ENCODE data around the gene TMEM200A.

TMEM200A gene

DNA sequence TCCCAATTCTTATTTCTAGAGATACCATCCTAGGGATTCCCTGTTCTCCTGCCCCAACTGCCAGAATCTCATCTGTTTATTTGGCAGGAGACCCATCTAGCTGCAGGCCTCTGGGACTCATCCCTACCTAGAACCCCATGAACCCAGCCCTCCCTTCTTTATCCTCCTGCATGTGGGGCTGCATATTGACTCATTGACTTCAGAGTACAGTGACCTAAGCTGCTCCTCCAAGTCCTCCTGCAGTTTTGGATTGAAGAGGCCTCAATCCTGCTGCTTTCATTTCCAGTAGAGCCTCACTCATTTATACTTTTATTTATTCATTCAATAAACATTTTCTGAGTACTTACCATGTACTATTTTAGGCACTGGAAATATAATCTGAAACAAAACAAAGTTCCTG, 11.6 kb downstream of the TMEM200A start:
- no peak for DNase-seq (ENCODE audit: low read depth, low spot score)

DNA sequence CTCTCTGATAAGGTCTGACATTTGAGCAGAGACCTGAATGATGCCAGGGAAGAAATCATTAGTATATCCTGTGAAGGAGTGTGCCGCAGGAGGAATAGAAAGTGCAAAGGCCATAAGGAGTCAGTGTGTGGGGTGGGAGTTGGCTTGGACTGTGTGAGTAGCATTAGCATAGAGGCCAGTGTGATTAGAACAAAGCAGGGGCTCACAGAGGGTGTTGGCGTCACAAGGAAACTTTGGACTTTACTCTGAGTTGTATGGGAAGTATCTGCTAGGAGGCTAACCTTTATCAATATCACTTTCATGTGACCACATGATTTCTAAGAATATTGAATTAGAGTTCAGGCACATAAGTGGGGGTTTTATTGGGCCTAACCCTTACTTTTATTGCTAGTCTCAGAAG, 12.1 kb downstream of the TMEM200A start:
- DNase-seq (ENCODE audit: low read depth, low spot score) = no peak

DNA sequence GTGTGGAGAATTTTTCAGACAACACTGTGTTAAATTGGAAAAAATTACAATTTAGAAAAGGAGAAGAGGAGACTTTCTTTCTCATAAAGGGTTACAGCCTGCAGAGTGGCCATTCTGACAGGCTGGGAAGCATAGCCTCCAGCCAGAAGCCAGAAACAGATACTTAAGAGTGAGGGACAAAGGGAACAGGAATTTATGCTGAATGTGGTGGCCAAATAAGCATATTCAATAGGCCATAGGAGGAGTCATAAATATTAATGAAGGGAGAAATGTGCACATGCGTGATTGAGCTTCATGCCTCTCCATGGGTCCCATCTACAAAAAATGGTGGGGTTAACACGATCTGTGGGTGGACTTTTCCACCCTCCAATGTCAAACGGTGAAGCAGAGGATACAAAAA, 13.4 kb downstream of the TMEM200A start:
- no peak for DNase-seq (ENCODE audit: low read depth, low spot score)

DNA sequence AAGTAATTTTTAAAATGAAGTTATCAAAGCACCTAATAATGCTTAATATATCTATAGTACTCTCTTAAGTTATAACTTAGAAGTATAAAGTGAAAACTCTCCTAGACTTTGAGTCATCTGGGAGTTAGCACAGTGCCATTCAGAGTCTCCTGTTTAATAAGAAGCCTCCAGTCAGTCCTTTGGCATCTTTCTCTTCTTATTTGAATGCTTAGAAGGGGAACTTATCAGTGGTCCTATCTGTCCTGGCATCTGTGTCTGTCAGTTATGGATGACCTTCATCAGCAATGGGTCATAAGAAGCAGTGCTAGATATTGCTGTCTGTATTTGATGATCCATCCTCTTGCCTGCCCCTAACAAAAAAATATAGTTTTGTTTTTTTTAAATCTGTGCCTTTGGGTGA, 15.2 kb downstream of the TMEM200A start:
- no peak for DNase-seq (ENCODE audit: low read depth, low spot score)

DNA sequence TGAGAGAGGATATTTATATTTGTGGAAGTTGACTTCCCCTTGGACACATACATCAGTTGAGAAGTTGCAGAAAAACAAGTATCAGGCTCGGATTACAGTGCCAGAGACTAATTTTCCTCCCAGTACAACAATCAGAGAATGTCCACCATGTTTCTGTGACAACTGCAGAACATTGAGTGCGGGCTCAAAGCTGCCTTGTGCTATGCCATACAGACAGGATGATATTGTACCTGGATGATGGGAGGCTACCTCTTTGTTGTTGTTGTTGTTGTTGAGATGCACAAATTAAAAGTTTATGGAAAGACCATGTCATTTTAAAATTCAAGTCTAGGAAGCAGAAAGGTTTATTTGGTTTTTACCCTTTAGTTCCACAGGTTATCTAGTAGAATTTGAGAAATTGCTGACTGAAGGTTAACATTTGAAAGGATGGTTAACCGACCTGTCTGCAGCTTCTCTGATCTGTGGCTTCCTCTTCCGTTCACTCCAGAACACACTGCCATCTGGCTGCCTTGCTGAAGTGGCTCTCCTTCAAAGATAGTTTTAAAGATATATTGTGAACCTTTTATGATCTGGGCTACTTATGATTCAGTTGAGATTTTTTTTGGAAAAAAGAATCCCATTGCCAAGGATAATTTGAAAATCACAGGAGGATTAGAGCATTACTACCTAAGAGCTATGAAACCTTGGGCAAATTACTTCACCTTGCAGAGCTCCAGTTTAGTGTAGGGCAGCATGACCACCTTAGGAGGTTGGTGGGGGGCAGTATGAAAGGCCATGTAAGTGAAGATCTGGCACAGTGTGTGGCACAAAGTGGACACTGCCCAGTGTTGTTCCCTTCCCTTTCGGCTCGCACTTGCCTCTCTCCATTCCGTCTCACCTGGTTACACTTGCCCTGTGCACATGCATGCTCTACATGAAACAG, 15.9 kb downstream of the TMEM200A start:
- no peak for DNase-seq (ENCODE audit: low read depth, low spot score)

DNA sequence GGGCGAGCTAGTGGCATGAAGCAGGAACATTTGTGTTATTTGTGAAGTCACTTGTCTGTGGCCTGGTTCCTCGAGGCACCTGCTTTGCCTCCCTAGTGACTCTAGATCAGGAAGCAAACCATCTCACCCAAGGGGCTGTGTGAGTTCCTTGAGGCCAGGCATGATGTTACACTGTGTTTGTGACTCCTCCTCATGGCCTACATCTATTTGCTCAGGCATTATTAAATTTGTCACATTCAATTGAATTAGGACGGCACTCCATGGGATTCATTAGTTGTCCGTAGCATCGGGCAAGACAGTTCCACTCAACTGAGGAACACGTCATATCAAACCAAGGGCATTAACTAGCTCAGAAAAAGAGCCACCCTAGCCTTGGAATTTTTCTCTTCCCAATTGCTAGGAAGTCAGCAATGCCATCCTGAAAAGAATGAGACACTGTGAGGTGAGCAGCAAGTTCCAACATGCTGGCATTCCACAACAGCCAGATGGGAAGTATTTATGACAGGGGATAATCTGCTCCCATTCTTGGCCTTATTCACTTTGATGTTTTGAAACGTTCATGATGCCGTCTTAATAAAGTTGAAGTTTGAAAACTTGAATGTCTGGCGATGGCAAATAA, 17.2 kb downstream of the TMEM200A start:
- DNase-seq (ENCODE audit: low read depth, low spot score) = no peak

DNA sequence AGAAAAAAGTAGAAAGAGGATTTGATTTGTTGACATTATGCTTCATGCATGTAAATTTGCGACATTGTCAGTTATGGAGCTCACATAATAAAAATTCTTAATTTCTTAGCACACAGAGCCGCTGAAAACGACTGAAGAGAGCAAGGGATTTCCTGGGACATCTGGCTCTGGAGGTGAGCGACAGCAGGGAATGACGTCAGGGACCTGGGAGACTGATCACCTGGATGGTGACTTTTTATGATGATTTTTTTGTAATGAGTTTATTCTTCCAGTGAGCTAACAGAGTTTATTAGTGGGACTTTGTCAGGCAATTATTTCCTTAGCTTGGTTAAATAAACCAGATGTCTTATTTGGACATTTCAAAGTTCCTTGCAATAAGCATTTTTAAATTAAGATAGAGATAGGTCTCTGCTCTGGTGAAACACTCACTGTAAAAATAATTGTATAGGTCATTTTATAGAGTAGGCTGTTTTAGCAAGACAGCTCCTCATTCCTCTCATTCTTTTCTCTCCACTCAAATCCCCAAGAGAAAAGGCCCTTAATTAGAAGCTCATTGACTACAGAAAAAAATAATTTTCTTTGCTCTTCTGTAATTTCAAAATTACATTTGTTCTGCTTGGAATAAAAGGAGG, 19.4 kb downstream of the TMEM200A start:
- DNase-seq (ENCODE audit: low read depth, low spot score) = no peak

DNA sequence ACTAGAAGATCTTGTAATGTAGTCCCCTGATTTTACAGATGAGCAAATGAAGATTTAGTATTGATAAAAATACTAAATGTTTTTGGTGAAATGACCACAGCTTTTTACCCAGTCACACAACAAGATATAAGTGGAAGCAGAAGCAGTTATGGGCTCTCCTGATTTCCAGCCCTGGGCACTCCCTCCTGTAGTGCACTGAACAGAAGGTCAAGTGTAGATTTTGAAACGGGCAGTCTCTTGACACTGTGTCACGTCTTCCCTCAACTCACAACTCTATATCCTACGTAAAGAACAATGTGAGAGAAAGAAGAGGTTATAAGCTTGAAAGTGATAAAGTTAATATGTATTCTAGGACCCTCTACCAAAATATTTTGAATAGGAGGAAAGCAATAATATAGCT, 23.3 kb downstream of the TMEM200A start:
- no peak for DNase-seq (ENCODE audit: low read depth, low spot score)

DNA sequence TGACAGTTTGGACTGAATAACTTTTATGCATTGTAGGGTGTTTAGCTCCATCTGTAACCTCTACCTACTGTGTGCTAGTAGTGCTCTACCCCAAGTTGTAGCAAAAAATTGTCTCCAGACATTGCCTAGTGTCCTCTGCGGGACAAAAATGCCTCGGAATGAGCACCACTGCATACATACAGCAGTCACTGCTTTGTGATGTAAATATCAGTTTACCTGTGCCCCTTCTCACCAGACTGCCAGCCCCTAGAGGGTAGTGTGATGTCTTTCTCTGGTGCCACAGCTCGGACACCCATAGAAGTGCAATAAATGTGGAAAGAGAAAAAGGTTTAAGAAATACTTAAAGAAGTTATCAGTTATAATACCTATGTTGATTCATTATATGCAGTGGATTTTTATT, 25.1 kb downstream of the TMEM200A start:
- DNase-seq (ENCODE audit: low read depth, low spot score) = no peak

DNA sequence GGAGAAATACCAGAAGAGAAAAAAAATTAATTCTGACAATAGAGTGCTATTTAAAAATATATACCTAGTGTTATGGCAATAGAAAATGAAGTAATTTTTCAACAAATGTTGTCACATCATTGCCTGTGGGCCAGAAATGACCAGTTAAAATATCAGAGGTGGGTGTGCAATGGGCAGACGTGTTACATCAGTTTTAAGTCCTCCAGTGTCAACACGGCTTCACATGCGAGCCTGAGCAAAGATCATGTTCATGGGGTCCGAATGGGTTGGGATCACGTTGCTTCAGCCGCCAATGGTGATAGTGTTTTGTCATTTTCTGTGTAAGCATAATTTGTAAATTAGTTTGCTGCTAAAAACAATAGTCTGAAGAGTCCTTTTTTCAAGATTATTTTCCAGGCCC, 27.5 kb downstream of the TMEM200A start:
- no peak for DNase-seq (ENCODE audit: low read depth, low spot score)

DNA sequence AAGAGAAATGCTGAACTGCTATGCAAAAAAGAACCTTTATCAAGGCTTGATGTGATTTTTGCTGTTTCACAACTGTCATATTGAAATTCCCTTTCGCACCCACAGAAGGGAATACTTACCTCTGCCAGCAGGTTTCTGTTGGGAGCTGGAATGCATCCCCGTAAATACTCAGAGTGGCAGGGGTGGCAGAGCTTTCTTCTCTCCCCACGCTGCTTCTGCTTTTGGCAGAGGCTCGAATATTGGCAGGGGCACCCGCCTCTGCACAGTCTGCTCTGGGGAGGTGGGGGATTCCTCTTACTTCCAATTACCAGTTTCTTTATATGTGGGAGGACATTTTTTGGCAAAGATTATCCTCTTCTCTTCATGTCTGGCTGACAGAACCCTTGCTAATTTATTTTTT, 28.4 kb downstream of the TMEM200A start:
- no peak for DNase-seq (ENCODE audit: low read depth, low spot score)

DNA sequence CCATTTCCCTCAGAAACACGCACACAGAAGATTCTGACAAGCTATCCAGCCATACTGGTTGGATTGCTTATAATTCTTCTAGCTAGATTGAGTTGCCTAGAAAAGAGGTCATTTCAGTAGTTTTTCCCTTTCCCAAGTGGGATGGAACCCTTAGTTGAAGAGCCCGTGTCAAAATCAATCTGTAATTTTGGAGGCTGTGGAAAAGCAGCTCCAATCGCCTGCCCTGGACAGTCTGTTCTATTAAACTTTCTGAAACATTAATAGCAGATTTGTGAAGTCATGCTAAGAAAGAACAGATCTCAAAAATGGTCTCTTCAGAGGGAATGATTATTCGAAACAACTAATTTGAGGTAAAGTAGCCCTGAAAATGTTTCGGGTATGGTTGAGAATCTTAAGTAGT, 29.3 kb downstream of the TMEM200A start:
- no peak for DNase-seq (ENCODE audit: low read depth, low spot score)

DNA sequence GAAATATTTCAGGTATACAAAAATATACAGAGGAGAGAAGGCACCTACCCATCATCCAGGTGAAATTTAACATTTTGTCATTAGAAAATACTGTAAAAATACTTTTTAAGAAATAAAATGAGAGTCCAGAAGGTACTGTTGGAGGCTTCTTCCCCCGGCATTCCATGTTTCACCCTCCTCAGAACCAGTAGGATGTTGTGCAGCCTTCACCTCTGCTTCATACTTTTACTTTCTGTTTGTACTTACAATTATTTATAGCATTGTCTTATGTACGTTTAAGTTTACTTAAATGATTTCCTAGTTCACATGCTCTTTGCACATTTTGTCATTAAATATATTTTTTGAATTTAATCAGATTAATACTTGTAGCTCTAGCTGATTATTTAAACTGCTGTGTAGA, 30.9 kb downstream of the TMEM200A start:
- no peak for DNase-seq (ENCODE audit: low read depth, low spot score)

DNA sequence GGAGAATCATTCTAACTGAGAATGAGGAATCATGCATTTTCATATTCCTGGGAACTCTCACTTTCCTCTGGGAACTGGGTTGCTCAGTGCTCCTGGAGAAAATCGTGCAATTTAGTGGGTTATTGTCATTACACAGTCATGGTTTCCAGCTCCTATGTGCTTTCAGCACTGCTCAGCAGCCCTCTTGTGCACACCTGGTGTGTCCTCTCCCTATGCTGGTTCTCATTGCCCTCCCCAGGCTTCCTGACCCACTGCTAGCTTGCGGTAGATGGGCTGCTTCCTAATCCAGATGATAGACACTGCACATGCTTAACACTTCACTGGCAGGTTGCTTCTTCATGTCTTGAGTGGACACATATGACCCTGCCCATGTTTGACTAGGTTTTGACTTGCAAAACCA, 39.7 kb downstream of the TMEM200A start:
- DNase-seq (ENCODE audit: low read depth, low spot score) = no peak

DNA sequence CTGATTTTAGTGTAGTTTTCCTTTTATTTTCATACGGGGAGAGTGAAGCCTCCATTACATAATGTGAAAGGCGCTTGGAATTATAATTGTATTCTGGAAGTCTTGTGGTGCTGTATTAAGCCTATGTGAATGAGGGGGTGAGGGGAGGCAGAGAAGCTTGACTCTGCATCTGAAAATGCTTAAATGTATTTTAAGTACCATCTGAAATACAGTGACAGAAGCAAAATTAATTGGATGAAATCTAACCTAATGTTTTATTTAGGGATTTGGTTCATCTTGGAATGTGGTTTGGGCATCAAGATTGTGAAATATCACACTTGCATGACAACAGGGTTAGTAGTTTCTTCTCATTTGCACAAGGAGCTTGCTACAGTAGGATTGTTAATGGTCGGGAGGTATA, 41.2 kb downstream of the TMEM200A start:
- no peak for DNase-seq (ENCODE audit: low read depth, low spot score)

DNA sequence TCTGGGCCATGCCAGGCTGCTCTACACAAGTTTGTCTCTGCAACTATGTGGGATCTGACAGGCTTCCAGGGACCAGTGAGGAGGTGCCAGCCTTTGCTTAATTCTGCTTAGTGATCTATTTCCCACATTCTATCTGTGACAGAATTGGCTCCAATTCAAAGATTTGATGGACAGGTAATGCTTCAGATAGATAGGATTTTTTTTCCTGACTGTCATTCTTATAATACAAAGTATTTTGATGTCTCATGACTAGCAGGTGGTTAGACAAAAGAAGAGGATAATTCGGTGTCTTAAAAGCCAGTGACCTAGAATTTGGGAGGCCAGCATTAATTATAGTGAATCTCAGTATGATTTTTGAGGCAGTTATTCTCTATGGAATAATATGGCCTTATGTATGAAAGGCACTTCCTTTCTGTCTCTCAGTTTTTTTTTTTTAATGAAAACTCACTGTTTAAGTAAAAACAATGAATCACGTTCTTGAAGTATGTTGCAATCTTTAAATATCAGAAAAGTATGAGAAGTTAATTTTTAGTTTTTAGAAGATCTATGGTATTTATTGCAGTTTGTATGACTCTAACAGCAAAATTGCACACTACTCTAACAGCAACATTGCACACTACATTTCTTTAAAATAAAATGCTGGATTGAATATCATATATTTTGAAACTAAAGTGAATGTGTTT, 43.7 kb downstream of the TMEM200A start:
- DNase-seq (ENCODE audit: low read depth, low spot score) = no peak

DNA sequence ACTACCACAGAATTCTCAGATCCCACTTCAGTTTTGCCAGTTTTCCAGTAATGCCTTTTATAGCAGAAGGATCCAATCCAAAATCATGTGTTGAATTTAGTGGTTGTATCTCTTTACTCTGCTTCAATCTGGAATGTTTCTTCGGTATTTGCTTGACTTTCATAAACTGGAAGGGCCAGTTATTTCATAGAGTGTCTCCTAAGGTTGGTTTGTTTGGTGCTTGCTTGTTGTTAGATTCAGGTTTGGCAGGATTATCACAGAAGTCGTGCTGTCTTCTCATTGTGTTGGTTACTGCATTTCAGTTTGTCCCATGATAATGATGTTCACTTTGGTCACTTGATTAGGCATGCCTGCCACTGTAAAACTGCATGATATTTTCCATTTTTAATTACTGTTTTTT, 45.7 kb downstream of the TMEM200A start:
- no peak for DNase-seq (ENCODE audit: low read depth, low spot score)

DNA sequence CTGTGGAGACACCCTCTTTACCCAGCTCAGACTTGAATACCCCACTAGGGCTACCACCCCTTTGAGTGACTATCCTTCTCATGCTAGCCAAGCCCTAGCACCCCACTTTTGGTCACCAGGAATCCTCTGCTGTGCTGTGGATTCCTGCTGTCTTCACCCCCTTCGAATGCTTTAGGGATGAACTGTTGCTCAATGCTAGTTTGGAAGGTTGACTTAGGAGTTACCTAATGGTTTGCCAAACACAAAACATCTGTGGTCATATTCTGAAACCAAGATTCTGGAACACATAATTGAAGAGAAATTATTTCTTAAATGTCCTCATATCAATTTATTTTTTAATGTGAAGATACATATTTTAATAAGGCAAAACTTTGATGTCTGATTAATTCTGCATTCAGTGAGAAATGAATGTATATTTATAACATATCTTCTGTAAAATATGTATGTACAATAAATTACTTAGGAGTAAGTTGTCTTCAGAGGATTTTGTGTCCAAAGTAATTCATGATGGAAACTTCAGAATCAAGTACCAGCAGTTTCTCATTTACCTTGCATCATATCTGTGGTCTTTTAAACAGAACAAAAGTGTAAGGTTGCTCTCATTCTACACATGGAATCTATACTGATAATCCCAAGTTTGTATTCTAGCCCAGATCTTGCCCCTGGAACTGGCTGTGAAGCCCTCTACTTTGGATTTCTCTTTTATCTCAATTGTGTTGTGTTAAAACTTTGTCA, 46.9 kb downstream of the TMEM200A start:
- DNase-seq (ENCODE audit: low read depth, low spot score) = no peak

DNA sequence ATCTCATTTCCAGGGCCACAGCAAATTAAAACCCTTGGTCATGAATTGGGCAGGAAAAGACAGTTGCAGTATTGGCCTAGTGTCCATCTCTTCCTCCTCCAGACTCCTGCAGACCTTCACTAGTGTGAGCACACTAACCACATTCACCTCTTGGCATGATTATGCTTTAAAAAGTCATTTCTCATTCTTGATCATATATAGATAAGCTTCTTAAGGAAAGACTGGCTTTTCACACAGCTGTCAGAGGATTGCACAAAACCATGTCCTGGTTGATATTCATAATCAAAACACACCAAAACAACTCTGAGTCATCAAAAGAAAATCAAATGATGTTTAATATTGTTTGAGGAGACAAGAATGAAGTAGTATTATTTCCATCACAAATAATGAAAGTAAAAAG, 52.1 kb downstream of the TMEM200A start:
- no peak for DNase-seq (ENCODE audit: low read depth, low spot score)

DNA sequence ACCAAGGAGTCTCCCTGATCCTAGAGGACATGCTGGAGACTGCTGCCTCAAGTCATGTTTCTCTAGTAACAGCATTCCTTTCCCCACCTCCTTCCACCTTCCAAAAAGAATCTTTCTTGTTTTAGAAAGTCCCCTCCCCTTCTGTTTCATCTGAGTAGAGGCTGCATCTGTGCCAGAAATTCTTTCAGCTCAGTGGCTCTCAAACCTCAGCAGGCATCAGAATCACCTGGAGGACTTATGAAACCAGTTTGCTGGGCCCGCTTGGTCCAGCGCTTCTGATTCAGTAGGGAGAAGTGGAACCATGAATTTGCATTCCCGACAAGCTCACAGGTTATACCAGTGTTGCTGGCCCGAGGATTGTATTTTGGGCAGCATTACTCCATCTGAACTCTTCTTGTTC, 55.1 kb downstream of the TMEM200A start:
- DNase-seq (ENCODE audit: low read depth, low spot score) = no peak

DNA sequence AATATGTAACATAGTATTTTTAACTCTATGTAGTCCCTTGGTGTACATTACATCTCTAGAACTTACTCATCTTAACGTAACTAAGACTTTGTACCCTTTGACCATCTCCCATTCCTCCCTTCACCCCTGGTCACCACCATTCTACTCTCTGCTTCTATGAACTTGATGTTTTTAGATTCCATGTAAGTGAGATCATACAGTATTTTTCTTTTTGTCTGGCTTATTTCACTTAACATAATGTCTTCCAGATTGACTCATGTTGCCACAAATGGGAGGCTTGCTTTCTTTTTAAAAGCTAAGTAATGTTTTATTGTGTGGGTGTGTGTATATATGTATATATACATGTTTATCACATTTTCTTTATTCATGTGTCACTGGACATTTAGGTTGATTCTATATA, 55.8 kb downstream of the TMEM200A start:
- DNase-seq (ENCODE audit: low read depth, low spot score) = no peak

DNA sequence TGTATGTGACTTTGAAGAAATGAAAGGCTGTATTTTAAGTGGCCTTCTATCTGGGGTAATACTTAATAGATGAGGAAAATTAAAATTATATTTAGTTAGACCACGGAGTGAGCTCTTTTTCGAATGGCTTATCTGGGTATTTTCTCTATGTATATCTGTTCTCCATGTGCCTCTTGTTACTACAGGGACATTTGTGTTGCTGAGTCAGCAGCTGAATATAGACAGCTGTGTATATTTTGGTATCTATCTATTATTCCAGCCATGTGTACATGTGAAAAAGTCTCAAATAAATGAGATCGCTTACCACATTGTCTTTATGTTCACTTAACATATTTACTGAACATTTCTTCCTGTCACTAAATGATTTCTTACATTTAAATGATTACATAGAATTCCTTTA, 57.2 kb downstream of the TMEM200A start:
- DNase-seq (ENCODE audit: low read depth, low spot score) = no peak
